Measurements from ENCODE around the gene DEFB131A.
"Not testable (repeated sequence)": the region's sequence is repeated elsewhere in the genome, so short reads cannot be mapped to it uniquely, and the experiment has no call there.

Gene DEFB131A, protein sequence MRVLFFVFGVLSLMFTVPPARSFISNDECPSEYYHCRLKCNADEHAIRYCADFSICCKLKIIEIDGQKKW

DNA sequence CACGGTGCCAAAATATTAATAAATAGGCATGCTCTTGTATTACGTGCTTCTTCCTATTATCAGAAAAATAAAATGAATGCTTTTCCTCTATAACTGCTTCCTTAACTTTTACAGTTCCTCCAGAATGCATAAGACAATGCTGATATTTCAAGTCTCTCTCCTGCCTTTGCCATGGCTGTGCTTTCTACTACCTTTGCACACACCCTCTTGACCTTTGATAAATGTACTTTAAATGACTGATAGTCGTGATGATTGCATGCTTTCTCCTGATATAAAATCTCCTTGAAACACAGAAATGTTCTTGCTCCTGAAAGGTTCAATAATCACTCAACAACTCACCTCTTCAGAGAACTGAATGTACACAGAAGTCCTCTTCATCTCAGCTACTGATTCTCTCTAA is at the start of gene DEFB131A:
DEFB131A (plus strand) TSS at position 301 of the 400 bp plus-strand sequence. CDS start 120 bp downstream, outside the sequence.
- DNase-seq (ENCODE audit: low spot score), result not testable (repeated sequence)

DNA sequence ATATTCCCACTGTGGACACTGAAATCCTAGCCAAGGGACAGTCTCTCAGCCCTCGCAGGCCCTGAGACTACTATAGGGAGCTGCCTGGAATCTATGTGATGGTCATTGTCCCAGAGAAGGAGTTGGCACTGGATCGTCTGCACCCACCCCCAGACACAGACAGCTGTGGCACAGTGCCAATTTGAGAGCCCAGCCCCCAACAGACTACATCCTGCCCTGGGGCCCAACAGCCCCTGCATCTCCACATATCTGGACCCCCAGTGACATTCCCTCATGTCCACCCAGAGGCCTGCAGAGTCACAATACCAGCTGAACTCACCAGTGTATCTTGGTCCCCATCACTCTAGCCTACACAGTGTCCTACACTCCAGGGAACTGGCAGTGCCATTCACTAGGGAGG is 38.4 kb upstream of the DEFB131A start:
- not testable (repeated sequence) for DNase-seq (ENCODE audit: low spot score)

DNA sequence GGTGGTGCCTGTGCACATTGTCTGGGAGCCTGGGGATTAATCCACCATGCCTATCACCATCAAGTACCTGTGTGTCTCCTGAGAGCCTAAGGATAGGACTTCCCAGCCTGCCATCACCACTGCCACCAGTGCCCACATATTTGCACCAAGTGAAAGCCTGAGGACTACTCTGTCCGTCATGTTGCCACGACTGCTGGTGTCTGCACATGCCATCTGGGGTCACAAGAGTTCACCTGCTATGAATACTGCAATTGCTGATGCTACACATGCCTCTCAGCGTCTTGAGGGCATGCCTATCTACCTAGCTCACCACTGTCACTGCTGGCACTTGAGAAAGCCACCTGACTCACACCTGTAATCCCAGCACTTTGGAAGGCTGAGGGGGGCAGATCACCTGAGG is 37.7 kb upstream of the DEFB131A start:
- DNase-seq (ENCODE audit: low spot score), result not testable (repeated sequence)

DNA sequence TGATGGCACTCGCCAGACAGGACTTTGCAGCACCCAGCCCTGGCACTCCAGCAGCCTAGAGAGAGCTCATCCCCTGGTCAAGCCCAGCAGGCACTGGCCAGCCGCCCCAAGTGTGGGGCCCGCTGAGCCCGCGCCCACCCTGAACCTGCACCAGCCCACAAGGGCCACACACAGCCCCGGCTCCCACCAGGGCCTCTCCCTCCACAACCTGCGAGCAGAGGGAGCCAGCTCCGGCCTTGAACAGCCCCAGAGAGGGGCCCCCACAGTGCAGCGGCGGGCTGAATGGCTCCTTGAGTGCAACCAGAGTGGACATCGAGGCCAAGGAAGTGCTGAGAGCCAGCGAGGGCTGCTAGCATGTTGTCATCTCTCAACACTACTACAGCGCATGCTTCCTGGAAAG is 34.4 kb upstream of the DEFB131A start:
- no peak for DNase-seq (ENCODE audit: low spot score)

DNA sequence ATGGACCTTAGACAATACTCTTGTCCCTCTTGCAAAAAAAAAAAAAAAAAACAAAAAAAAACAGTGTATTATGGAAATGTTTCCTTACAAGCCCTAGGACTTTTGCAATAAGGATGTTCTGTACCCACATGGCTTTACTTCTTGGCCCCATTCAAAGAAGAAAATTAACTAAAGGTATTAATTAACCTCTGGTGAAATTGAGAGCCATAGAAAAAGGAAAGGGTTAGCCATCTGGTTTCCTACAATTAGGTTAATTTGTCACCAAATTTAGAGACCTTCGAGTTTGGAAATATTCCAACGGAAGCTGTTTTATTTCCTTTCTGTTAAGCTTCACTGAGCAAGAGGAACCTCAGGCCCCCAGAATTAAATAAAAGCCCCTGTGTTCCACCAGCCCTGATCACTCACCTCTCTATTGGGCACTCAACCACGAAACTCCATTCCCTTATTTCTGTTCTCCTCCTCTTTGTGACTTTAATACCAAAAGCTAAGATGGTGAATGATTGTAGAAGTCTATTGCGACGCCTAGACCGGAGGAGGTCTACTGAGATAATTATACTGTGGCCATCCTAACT is 22.2 kb upstream of the DEFB131A start:
- DNase-seq (ENCODE audit: low spot score), result not testable (repeated sequence)

DNA sequence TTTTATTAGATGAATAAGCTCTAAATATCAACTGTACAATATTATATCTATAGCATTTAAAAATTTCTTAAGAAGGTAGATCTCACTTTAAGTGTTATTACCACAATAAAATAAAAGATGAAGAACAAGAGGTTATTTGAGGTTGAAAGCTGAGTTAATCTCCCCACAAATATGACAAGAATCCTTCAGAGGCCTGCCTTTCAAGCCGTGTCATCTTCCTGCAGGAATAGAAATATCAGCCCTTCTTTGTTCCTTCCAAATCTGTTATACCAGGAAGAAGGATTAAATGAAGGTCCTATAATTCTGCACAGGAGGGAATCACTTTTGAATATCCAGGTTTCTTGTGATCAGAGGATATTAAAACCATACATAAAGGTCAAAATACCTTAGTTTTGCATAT is 18.3 kb upstream of the DEFB131A start:
- DNase-seq (ENCODE audit: low spot score), result not testable (repeated sequence)

DNA sequence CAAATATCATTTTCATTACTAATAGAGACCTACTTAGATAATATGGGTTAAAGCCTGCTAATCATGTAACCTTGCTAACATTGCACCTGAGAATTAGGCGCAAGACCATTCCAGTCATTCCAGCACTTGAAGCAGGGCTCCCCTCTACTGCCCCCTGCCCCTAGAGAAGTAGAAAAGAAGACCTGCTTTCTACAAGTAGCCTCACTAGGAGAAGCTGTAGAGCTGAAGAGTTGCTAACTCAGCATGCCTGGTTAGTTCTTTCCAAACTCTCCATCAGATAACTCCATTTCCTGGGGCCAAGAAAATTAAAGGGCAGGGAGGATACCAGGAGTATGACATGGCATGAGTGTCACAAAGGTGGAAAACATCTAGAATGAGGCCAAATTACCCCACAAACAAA is 14.2 kb upstream of the DEFB131A start:
- not testable (repeated sequence) for DNase-seq (ENCODE audit: low spot score)

DNA sequence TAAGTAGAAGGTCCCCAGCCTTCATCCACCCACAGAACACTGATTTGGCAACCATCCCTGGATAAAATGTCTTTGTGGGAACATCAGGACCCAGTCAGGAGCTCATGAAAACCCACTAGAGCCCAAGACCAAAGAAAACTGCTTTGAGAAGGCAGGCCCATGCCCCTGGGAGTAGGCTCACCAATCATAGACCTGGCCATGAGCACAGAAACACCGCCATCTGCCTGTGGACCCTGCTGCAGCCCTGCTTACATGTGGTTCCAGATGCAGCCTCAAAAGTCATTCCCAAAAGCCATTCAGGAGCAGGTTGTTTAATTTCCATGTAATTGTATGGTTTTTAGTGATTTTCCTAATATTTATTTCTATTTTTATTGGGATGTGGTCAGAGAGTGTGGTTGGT is 10.9 kb upstream of the DEFB131A start:
- not testable (repeated sequence) for DNase-seq (ENCODE audit: low spot score)

DNA sequence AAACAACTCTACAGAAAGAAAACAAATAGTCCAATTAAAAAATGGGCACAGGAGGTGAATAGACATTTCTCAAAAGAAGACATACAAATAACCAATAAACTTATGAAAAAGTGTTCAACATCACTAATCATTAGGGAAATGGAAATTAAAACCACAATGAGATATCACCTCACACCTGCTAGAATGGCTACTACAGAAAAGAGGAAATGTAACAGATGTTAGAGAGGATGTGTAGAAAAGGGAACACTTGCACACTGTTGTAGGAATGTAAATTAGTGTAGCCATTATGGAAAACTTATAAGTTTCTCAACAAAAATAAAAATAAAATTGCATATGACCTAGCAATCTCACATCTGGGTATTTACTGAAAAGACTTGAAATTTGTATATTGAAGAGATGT is 7.5 kb upstream of the DEFB131A start:
- not testable (repeated sequence) for DNase-seq (ENCODE audit: low spot score)

DNA sequence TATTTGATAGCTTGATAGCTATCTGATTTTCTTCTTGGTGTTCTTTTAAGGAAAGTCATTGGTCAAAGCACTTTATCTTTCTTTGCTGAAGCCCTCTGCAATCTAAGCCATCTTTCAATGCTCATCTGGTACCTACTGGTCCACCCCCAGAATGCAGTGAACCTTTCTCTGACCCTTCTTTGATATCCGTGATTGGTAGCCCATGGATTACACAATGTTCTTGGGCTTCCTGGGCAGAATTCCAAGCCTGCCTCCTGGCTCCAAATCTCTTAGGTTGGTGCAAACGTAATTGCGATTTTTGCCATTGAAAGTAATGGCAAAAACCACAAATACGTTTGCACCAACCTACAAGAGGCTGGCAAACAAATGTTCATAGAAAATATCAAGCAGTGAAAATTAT is 1.9 kb upstream of the DEFB131A start:
- not testable (repeated sequence) for DNase-seq (ENCODE audit: low spot score)

DNA sequence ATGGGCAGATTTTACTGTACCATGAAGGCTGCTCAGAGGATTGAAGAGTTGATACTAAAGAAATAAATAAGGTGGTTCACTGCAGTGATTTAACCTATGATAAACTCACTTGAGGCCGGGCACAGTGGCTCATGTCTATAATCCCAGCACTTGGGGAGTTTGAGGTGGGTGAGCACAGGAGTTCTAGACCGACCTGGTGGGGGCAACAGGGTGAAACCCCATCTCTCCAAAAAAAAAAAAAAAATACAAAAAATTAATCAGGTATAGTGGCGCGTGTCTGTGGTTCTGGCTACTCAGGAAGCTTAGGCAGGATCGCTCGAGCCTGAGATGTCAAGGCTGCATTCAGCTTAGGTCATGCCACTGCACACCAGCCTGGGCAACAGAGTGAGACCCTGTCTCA is 467 bp downstream of the DEFB131A start:
- not testable (repeated sequence) for DNase-seq (ENCODE audit: low spot score)

DNA sequence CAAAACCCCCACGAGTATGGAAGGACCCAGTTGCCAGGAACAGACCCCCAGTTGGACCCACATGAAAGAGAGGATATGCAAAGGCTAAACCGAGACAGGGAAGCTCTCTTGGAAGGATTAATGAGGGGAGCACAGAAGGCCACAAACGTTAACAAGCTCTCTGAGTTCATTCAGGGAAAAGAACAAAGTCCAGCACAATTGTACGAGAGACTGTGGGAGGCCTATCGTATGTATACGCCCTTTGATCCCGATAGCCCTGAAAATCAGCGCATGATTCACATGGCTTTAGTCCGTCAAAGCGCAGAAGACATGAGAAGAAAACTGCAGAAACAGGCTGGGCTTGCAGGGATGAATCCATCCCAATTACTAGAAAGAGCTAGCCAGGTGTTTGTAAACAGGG is 8.0 kb downstream of the DEFB131A start:
- DNase-seq (ENCODE audit: low spot score), result not testable (repeated sequence)

DNA sequence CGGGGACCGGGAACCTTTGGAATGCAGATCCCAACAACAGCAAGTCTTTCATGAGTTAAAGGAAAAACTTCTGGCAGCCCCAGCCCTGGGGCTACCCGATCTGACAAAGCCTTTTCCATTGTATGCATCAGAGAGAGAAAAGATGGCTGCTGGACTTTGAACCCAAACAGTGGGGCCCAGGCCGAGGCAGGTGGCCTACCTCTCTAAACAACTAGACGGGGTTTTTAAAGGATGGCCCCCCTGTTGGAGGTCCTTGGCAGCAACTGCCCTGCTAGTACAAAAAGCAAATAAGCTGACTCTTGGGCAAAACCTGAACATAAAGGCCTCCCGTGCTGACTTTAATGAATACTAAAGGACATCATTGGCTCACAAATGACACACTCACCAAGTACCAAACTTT is 10.1 kb downstream of the DEFB131A start:
- not testable (repeated sequence) for DNase-seq (ENCODE audit: low spot score)

DNA sequence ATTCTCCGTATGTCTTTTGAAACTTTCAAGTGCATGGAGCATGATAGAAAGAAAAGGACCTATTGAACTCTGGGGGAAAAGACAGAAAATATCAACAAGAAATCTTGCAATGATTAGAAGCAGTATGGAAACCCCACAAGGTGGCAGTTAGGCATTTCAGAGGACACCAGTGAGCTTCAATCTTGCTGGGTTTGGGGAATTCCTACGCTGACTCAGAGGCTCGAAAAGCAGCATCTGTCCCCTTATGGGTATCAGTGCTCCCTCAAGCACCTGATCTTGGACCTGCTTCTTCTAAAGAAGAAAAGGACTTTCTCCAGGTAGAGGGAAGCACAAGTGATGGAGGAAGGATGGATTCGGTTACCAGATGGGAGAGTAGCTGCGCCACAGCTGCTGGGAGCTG is 10.8 kb downstream of the DEFB131A start:
- not testable (repeated sequence) for DNase-seq (ENCODE audit: low spot score)

DNA sequence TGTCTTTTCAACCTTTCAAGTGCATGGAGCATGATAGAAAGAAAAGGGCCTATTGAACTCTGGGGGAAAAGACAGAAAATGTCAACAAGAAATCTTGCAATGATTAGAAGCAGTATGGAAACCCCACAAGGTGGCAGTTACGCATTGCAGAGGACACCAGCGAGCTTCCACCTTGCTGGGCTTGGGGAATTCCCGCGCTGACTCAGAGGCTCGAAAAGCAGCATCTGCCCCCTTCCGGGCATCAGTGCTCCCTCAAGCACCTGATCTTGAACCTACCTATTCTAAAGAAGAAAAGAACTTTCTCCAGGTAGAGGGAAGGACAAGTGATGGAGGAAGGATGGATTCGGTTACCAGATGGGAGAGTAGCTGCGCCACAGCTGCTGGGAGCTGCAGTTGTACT is 35.3 kb downstream of the DEFB131A start:
- DNase-seq (ENCODE audit: low spot score), result not testable (repeated sequence)

DNA sequence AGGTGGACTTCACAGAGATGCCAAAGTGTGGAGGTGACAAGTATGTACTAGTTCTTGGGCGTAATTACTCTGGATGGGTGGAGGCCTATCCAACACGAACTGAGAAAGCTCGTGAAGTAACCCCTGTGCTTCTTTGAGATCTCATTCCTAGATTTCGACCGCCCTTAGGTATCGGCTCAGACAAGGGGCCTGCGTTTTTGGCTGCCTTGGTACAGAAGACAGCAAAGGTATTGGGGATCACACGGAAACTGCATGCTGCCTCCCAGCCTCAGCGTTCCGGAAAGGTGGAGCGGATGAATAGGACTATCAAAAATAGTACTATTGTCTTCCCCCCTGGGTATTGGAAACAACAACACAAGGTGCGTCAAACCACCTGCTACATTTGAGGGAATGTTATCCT is 35.9 kb downstream of the DEFB131A start:
- not testable (repeated sequence) for DNase-seq (ENCODE audit: low spot score)

DNA sequence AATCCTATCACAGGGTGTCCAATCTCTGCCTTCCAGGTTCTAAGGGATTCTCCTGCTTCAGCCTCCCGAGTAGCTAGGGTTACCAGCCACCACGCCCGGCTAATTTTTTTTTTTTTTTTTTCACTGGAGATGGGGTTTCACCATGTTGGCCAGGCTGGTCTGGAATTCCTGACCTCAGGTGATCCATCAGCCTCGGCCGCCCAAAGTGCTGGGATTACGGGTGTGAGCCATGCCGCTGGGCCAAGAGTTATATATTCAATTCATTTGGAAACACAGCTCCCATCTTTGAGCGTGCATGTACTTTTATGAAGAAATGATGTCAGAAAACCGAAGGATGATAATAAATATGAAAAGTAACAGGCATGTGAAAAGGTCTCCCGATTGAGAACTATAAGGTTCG is 38.7 kb downstream of the DEFB131A start:
- DNase-seq (ENCODE audit: low spot score), result not testable (repeated sequence)

DNA sequence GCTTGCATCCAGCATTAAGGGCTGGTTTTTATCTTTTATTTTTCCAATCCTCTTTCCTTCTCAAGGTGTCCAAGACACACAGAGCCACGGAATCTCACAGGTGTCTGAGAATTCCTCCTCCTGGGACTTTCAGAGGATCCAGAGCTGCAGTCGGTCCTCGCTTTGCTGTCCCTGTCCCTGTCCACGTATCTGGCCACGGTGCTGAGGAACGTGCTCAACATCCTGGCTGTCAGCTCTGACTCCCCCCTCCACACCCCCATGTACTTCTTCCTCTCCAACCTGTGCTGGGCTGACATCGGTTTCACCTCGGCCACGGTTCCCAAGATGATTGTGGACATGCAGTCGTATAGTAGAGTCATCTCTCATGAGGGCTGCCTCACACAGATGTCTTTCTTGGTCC is 39.5 kb downstream of the DEFB131A start:
- DNase-seq (ENCODE audit: low spot score), result not testable (repeated sequence)

DNA sequence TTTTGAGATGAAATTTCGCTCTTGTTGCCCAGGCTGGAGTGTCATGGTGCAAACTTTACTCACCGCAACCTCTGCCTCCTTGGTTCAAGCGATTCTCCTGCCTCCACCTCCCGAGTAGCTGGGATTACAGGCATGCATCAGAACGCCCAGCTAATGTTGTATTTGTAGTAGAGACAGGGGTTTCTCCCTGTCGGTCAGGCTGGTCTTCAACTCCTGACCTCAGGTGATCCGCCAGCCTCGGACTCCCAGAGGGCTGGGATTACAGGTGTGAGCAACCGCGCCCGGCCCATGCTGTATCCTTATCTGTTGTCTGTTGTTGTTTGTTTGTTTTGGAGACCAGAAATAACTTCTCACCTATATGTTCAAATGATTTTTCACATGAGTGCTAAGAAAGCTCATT is 42.7 kb downstream of the DEFB131A start:
- DNase-seq (ENCODE audit: low spot score), result not testable (repeated sequence)

DNA sequence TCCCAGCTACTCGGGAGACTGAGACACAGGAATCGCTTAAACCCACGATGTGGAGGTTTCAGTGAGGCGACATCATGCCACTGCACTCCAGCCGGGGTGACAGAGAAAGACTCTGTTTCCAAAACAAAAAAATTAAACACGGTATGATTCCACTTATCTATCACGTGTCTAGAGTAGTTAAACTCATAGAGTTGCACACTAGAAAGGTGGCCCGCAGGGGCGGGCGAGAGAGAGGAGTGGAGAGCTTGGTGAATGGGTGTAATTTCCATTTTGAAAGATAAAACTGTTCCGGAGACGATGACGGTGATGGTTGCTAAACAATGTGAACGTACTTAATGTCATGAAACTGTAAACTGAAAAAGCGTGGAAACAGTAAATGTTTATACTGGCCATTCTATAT is 44.6 kb downstream of the DEFB131A start:
- not testable (repeated sequence) for DNase-seq (ENCODE audit: low spot score)

DNA sequence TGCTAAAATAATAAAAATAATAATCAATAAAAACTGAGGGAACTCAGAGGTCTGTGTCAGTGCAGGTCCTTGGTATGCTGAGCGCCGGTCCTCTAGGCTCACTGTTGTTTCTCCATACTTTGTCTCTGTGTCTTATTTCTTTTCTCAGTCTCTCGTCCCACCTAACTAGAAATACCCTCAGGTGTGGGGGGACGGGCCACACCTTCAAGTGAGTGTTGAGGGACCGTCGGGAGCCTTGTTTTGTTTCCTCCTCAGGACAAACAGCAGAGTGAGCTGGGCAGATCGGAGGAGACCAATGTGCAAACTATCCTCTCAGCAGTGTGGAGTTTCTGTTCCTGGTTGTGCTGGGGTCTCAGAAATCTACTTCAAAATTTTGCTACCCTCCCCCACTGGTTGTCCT is 46.3 kb downstream of the DEFB131A start:
- not testable (repeated sequence) for DNase-seq (ENCODE audit: low spot score)

DNA sequence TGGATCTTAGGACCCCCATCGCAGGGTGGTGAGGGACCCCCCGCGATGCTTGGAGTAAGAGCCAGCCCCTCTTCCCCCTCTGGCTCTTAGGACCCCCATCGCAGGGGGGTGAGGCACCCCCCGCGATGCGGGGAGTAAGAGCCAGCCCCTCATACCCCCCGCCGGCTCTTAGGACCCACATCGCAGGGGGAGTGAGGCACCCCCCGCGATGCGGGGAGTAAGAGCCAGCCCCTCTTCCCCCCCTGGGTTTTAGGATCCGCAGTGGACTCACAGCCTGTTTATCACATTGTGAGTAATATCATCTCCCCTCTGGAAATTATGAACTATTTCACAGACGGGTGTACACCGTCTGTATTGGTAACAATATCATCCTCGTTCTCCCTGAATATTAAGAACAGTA is 46.8 kb downstream of the DEFB131A start:
- not testable (repeated sequence) for DNase-seq (ENCODE audit: low spot score)

DNA sequence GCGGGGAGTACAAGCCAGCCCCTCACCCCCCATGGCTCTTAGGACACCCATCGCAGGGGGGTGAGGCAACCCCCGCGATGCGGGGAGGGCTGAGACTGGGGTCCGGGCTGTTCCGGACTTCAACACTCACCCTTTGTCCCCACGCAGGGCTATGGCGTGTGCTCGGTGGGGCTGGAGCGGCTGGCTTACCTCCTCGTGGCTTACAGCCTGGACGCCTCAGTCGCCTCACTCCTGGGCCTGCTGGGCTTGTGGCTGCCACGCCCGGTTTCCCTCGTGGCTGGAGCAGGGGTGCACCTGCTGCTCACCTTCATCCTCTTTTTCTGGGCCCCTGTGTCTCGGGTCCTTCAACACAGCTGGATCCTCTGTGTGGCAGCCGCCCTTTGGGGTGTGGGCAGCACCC is 49.4 kb downstream of the DEFB131A start:
- DNase-seq (ENCODE audit: low spot score), result not testable (repeated sequence)

Data from hepatic stellate cell (primary cell).